Femur (tissue), 1 donor: ENCODE results near the gene FAM43A.

Experiments
- DNase-seq: peaks from one replicate; pipeline ENCODE4 v3.0.0-alpha.2; 2017

Gene FAM43A

DNA sequence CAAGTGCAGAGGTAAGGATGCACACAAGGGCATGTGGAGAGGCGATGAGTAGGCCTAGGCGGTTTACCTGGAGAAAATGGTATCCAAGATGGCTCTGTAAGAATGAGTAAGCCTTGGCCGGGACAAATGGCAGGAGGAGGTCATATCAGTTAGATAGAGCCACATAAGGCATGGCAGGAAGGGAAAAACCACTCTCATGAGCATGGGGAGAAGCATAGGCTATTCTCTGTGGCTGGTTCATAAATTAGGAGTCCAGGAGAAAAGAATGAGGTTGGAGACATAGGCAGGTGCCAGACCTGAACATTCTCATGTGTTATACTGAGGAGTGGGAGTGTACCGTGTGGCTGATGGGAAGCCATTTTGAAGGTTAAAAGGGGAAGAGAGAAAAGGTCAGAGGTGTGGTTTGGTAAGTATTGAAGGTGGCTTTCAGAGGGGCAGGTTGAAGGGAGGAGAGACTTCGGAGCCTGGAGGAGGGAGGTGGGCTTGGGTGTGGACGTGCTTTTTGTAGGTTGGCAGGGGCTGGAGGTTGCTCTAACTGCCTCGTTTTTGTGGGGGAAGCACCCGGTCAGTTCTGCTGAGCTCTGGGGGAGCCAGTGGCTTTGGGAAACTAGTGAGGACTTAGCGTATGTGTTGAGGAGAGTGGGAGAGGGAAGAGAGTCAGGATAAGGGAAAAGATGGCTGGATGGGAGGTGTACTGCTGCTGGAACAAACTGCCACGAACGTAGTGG is 4.6 kb upstream of the FAM43A start:
- DNase-seq, result no peak

DNA sequence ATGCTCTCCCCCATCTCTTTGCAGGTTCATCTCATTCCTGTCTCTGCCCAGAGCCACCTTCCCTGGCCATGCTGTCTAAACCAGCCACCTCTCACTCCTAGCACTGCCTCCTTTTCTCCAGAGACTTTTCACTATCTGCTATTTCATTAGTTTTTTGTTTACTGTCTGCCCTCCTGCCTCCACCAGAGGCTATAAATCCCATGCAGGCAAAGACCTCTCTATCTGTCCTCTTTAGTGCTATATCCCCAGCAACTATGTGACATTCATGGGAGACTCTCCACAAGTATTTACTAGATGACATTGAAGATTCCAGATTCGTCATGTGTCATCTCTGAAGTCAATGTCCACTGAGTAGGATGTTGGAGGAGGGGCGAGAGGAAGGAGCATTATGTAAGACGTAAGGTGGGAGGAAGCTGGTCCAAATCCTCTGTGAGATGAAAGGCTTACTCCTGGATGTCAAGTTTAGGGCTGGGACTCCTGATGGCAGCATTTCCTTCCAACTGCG is 3.4 kb upstream of the FAM43A start:
- DNase-seq, result no peak

DNA sequence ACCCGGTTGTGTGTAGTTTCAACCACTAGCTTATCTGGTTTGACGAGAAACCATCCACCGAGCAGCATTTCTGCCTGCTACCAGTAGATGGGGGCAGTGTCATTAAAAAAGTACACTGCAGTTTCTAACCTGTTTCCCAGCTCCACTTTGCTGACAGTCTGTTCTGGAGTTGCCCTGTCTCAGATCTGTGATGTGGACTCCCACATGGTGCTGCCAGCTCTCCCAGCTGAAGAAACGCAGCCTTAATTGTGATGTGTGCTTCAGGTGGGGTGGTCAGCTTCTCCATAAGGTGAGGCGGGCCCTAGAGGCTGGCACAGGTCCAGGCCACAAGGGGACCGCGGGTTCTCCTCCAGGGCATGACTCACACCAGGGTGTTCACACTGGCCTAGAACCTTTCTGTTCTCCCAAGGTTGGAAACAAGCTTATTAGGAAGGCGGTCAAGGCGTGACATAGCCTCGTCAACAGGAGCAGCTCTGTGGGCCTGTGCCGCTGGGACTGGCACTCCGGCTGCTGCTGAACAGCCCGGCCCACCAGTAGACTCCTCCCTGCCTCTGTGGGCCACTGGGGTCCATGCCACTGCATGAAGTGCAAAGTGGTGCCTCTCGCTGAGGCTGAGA is 2.9 kb upstream of the FAM43A start:
- DNase-seq, result peak; percentile 86

DNA sequence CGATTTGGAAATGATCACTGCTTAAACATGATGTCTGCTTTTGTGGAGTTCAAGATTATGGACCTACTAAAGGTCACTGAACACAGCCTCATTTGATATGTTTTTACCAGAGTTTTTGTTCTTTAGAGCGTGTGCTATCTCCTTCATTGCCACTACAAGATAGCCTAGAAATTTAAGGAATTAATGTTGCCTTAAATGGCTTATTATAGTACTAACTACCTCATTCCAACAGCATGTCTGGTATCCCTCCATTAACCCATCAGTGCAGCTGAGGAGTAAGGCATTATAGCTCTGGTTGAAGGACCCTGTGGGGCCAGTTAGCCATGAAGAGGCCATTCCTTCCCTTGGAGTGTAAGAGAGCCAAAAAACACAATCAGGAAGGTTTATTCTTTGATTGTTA is 2.3 kb upstream of the FAM43A start:
- DNase-seq, result no peak

DNA sequence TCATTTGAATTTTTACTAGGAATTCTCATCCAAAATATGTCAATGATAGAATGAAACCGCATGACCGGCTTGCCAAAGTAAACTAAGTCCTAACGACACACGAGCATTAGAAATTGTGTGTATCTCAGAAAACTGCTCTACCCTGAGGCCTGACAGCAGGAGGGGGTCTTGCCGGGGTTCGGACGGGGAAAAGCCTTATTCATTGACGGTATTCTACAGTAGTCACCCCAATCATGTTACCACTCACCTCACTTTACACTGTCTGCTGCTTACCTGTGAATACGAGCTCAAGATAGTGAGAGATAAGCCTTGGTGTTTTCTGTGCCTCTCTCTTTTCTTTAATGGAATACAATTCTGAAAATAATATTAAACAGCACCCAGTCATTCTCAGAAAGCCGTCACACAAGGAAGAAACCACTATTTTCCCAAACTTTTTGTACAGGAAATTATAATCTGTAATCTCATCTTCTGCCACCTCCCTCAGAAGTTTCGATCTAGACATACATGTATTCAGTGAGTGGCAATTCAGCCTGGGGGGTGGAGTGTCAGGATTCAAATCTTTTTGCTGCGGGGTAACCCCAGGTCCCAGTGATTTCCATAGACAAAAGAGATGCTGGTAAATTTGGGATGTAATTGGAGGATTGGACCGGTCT is 492 bp upstream of the FAM43A start:
- no peak for DNase-seq

DNA sequence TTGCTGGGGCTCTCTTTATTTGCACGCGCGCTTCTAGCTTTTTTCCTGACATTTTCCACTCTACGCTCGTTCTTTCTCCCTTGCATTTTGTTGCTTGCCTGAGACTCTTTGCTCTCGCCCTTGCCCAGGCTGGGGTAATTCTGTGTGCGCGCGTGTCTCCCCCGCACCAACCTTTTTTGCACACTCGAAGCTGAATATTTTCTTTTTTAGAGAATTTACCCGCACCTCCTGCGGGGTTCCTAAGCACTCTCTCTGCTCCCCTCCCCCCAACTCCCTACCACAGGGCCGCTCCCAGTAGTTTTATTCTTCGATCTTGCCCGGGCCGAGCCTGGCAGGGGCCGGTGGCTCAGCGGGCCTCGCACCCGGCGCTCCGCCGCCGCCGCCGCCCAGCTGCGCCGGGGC is 732 bp downstream of the FAM43A start:
- no peak for DNase-seq

DNA sequence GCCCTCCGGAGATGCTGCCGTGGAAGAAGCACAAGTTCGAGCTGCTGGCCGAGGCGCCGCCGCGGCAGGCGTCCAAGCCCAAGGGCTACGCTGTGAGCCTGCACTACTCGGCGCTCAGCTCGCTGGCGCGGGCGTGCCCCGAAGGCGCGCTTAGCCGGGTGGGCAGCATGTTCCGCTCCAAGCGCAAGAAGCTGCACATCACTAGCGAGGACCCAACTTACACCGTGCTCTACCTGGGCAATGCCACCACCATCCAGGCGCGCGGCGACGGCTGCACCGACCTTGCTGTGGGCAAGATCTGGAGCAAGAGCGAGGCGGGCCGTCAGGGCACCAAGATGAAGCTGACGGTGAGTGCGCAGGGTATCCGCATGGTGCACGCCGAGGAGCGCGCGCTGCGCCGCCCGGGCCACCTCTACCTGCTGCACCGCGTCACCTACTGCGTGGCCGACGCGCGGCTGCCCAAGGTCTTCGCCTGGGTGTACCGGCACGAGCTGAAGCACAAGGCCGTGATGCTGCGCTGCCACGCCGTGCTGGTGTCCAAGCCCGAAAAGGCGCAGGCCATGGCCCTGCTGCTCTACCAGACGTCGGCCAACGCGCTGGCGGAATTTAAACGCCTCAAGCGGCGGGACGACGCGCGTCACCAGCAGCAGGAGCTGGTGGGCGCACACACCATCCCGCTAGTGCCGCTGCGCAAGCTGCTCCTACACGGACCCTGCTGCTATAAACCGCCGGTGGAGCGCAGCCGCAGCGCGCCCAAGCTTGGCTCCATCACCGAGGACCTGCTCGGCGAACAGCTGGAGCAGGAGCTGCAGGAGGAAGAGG is 1.3 kb downstream of the FAM43A start:
- DNase-seq, result peak; percentile 64

DNA sequence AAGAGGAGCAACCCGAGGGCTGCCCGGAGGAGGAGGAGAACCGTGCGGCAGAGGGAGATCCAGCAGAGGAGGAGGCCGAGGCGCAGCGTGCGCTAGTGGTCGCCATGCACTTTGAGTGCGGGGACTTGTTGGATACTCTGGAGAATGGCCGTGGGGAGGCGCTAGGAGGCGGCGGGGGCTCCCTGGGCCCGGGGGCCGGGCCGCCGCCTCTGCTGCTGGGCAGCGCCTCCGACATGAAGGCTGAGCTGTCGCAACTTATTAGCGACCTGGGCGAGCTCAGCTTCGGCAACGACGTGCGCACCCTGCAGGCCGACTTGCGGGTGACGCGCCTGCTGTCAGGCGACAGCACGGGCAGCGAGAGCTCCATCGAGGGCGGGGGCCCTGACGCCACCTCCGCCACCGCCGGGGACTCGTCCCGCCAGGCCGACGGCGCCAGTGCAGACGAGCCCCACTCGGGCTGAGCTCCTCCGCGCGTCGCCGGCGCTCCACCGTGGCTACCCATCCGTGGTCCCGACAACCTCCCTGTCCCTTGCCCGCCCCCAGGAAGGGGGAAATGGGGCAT is 2.0 kb downstream of the FAM43A start:
- DNase-seq, result peak; percentile 79

DNA sequence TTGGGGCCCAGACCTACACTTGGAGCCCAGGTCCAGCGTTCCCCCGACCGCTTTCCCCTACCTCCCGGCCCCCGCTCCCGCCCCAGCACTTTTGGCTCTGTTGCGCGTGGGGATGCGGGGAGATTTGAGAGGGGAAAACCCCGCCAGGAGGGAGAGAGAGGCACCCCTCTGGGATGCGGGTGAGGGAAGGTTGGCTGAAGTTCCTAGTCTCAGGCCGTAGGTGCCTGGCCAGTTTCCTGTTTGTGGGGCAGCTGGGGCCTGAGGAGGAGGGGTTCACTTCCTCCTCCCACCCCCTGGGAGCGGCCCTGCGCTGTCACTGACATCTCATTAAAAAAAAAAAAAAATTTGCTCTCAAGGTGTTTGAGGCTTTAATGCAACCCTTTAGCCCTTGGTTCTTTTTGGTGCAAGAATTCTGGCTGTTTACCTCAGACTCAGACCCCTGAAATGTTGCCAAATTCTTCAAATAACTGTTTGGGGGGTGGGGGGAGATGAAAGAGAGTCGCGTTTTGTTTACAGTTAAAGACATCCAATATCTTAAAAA is 2.6 kb downstream of the FAM43A start:
- DNase-seq, result peak; percentile 55

DNA sequence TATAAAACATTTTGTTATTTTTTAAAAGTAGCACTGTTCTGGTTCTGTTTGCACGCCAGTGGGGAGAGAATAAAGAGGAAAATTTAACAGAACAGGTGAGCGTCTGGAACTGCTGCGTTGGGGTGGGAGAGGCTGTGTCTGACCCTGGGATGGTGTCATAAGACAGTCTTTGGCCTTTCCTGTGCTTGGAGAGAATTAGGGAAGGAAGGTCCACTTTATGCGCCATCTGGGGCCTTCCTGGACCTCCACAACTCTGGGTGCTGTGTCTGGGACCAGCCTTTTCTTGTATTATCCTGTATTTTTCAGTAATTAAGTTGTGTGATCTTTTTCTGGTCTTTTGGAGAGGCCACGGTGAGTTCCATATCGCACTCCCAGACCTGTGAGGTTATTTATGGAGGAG is 3.3 kb downstream of the FAM43A start:
- DNase-seq, result no peak

DNA sequence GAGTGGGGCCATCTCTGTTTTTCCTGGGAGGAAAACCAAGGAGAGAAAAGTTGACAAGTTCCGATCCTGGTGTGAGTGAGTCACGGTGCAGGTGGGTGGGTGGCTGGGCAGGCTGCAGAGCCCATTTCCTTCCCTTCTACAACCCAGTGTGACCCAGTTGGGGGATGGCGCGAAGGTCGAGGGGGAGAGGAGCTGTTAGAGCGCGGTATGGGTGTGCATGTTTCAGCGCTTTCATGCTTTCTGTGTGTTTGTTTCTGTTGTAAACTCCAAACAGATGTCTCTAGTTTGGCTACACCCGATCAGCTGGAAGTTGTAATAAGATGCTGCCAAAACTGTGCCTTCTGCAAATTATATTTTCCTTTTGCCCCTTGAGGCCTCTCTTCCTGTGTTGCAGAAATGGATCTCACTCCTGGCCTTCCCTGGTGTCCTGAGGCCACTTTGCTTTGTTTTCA is 3.8 kb downstream of the FAM43A start:
- DNase-seq, result peak; percentile 59

DNA sequence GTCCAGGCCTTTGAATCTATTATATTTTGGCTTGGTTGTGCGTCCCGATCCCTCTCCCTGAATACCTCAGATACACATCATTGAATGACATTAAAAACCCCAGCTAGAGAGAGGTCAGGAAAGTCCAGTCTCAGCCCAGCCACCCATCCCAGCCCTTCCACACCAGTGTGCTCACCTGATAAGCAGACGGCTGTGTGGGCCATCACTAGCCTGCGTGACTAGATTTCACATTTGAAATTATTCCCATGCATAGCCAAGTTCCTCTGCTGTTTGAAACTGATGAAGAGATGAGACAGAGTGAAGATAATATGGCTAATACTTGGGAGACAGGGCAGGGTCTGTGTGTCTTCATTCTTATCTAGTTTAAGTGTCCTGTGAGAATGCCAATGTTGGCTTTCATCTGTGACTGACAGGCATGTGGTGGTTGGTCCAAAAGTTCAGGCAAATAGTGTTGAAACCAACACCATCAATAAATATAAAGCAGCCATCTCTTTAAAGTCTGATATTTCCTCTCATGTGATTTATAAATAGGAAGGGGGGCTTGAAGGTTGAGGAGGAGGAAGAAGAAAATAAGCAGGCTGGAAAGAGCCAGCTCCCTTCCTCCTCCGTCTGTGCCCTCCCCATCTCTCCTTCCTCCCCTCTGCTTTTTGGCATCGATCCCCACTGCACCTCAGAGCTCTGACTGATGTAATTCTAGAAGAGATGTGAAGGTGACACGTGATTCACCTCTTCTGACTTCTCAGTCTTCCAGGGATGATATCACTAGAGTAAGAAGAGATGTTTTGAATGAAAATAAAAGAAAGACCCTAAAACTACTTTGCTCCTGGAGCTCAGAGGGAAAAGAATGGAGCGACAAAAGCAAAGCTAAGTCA is 5.1 kb downstream of the FAM43A start:
- no peak for DNase-seq

DNA sequence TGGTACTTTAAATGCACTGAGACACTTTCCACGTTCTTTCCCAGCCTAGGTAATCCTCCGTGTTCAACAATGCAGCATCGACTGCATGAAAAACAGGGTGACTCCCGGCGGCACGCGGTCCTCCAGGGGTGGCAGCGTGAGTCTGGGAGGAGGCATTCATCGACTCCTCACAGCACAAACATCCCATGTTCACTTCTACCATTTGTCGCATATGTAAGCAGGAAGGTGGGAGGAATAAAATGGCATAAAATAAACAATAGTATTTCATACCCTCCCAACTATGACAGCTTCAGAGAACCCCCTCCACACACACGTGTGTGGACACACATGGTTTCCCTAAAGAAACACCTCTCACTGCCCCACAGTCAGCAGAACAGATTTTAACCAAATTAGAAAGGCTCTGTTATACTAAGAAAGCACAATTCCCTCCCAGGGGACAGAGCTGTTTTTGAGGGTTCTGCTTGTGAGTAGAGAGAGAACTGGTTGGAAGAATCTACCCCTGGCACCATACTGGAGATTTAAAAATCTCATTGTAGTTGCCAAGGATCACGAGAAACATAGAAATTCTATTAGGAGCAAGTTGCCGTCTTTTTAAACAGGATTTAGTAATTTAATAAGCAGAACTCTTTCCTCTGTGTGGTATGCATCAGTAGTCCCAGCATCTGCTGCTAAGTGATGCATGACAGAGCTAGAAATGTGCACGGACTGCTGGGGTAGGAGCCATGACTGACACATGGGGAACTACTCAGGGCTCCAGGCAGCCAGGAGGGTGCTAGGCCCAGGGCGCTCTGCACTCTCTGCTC is 6.0 kb downstream of the FAM43A start:
- DNase-seq, result peak; percentile 60

DNA sequence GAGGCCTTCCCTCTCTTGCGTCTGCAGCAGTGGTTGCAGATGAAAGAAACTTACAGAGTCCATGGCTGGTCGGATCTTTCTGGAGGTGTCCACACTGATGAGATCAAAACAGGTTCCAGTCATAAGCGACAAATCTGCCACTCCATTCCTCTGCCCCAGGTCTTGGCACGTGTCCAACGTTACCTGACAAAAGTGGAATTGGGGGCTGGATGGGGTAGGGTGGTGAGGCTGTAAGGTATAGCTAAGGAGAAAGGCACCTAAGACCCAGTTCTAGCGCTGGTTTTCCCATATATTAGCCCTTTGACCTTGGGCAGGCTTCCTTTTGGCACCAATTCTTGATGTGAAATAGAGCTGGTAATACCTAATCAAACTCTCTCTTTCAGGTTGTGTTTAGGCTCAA is 11.0 kb downstream of the FAM43A start:
- no peak for DNase-seq

DNA sequence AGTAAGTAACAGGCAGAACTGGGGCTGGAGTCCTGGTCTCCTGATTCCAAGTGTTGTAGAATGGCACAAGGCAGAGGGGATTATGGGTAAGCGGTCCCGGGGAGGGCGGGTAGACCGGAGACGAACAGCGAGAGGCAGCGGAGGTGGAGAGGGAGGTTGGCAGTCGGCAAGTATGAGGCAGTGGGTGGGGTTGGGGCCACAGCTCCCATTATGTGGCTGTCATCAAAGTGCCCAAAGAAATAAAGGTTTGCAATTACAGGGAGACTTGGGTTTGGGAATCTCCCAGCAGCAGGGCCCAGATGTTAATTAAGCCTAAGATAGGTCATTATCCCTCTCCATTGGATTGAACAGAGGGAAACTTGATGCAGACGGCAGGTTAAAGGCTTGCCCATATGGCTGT is 16.9 kb downstream of the FAM43A start:
- peak; percentile 53 for DNase-seq

DNA sequence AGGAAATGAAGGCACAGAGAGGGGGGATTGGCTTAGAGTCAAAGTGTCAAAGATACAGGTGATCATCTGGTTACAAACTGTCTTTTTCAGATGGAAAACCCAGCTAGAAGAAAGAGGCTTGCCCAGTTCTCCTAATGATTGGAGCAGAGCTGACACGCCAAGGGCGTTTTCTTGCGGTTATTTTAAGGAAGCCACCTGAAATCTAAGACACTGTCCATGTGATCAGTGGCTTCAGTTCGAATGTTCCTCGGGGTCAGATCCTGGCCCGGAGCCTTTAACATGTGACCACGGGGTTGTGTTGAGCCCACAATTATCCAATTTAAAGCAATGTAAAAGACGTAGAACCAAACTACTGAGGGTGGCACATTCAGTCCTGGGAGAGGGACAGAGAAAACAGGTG is 19.5 kb downstream of the FAM43A start:
- no peak for DNase-seq

DNA sequence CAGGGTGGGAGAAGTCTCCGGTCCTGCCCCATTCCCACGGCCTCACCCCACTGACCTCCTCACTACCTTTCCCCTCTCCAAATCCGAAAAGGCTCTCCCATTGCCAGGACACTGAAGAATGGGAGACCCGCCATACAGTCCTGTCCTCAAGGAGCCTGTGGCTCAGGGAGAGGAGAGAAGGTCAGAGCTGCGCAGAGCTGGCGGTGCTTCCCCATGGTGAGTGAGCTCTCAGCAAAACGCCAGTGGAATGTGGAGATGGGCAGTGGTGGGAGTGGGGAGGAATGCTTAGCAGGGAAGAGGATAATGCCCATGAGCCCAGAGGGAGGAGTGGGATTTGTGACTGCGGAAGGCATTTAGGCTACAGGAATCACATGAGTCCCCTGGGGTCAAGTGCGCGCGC is 20.1 kb downstream of the FAM43A start:
- DNase-seq, result no peak

DNA sequence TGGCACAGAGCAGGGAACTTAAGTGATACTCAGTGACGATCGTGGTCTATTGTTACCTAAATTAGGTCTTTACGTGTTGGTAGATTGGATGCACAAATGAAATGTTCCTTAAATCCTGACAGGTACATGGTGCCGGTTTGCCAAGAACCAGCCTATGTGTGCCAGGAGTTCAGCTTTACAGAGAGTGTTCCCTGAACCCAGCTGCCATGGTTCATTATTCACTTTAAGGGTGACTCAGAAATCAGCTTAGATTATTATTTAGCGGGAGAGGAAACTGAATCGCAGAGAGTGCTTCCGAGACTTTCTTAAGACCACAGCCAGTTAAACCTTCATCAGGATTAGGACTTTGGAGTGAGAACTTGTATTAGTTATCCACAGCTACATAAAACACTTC is 21.5 kb downstream of the FAM43A start:
- DNase-seq, result no peak

DNA sequence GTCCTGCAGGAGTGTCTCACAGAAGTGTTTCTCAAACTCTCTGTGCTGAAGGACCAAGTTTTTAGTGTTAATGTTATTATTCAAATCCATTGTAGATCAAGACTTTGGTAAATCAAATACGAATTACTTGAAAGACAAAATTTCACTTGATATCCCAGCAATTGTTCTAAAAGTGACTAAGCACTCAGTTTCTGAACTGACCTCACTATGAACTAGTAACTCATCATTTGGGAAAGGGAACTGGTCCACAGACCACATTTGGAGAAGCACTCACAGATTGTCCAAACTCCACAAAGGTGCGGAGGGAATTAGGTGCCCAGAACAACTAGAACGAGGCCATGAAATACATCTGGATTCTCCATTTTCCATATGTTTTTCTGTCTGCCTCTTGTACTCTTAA is 25.6 kb downstream of the FAM43A start:
- DNase-seq, result no peak

DNA sequence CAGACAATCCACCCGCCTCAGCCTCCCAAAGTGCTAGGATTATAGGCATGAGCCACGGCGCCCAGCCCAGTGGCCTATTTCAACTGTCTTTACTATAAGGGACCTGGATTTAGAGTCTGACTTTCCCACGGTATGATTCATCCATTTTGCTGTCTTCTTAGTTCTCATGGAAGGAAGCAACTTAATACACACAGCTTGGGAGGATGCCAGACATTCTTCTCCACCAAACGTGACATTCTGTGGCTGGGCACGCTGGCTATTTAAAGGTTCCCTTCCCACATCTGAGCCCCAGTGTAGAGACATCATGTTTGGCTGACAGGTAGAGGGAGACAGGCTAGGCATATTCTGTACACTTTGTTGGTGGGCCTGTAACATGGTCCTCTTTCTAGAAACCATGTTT is 26.2 kb downstream of the FAM43A start:
- peak; percentile 51 for DNase-seq
